ENCODE measurements around the gene OR3A1.

- TF ChIP-seq CTCF (conservative IDR thresholded peaks at IDR 0.05; ENCODE audit: low read length) (no peak), EZH2phosphoT487 (IDR thresholded peaks at IDR 0.05; ENCODE audit: borderline replicate concordance, low read depth, low read length) (no peak)
Measured at GRCh38 chr17:3318336-3318735, 20.2 kb upstream of the OR3A1 start.

All from OCI-LY7 (cell line).